ENCODE data around the gene ANKFN1. TPM values are rescaled to one million over a fixed set of nuclear protein-coding genes. Genes with fewer than 3 reads are reported as not detected.
"Not testable (repeated sequence)": the region's sequence is repeated elsewhere in the genome, so short reads cannot be mapped to it uniquely, and the experiment has no call there.

Gene ANKFN1
- total and polyA plus RNA-seq, 3 donors from 2014 or later = 3.7 to 11.4 (median 5.1) TPM

DNA sequence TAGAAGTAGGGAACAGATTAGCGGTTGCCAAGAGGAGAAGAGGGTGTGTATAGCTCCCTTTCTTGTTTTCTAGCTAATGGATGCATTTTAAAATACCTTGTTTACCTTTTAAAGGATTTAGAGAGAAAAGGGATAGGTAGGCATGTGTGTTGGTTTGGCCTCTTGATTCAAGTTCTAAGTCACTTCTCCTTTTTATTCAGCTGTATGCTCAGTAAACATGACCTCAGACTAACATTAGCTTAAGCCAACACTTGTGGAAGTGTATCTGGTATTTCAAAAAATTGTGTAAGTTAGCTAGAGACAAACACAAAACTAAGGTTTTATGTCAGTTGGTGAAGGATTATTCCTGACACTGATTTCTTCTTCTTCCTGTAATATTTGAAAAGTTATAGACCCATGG is 236.1 kb downstream of the ANKFN1 start:
- Histone ChIP-seq H3K27ac (no peak overlapping the region), H3K4me3 (no peak overlapping the region), H3K27me3 (no peaks in the 10 kb centered on the region), H3K9me3 (no peaks in the 10 kb centered on the region), H3K36me3 (ENCODE audit: low read depth, missing control alignments) (no peaks in the 10 kb centered on the region), H3K4me1 (no peaks in the 10 kb centered on the region)
- intact Hi-C loops (cut with DNase I; ENCODE audit: low total_unique reads) = no loop called here
- WGBS, 2 donors = 97 to 100% methylated on average over 1 of the region's 1 CpG
- no peak for DNase-seq
- TF ChIP-seq POLR2A (IDR thresholded peaks at IDR 0.05) = no peak
- TF ChIP-seq, protein P1, sequence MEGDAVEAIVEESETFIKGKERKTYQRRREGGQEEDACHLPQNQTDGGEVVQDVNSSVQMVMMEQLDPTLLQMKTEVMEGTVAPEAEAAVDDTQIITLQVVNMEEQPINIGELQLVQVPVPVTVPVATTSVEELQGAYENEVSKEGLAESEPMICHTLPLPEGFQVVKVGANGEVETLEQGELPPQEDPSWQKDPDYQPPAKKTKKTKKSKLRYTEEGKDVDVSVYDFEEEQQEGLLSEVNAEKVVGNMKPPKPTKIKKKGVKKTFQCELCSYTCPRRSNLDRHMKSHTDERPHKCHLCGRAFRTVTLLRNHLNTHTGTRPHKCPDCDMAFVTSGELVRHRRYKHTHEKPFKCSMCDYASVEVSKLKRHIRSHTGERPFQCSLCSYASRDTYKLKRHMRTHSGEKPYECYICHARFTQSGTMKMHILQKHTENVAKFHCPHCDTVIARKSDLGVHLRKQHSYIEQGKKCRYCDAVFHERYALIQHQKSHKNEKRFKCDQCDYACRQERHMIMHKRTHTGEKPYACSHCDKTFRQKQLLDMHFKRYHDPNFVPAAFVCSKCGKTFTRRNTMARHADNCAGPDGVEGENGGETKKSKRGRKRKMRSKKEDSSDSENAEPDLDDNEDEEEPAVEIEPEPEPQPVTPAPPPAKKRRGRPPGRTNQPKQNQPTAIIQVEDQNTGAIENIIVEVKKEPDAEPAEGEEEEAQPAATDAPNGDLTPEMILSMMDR (IDR thresholded peaks at IDR 0.05) = no peak

DNA sequence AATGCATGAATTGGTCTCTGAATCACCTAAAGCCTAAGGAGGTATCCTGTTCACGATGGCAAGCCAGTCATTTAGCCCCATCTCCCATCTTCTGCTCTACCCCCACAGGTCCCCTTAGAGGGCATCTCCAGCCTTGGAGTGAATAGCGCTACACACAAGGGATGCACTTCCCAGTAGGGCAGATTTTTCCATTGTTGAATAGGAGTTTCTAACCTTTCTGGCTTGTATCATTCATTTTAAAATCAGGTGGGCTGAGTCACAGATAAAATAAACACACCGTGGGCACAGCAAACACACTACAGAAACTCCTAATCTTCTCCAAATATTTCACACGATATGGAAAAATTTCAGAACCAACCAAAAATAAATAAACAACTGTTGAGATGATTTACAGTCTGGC is 239.0 kb downstream of the ANKFN1 start:
- intact Hi-C loops (cut with DNase I; ENCODE audit: low total_unique reads) = no loop called here
- 63 to 82% methylated on average over 4 of the region's 4 CpGs for WGBS, 2 donors
- Histone ChIP-seq H3K4me1 (no peaks in the 10 kb centered on the region), H3K9me3 (no peaks in the 10 kb centered on the region), H3K27ac (no peak overlapping the region), H3K27me3 (no peaks in the 10 kb centered on the region), H3K36me3 (ENCODE audit: low read depth, missing control alignments) (no peaks in the 10 kb centered on the region), H3K4me3 (no peak overlapping the region)
- TF ChIP-seq POLR2A (IDR thresholded peaks at IDR 0.05) = no peak
- TF ChIP-seq, protein P1 (IDR thresholded peaks at IDR 0.05) = no peak
- DNase-seq = no peak

DNA sequence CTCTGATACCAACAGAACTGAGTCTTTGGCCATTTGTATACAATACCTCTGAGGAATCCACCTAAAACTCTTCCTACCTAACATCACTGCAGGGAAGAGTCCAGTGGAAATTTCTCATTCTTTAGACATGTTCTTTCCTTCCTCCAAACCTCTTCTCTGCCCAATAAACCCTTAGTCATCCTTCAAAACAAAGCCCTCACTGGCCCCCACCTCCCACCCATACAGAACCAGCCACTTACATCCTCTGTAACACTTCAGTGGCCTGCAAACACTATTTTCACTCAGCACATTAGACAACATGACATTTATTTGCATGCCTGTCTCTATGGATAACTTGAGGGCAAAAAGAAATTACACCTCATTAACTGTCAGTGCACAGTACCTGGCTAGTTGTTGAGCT is 239.9 kb downstream of the ANKFN1 start:
- DNase-seq = no peak
- Histone ChIP-seq H3K27ac (no peak overlapping the region), H3K27me3 (no peaks in the 10 kb centered on the region), H3K36me3 (ENCODE audit: low read depth, missing control alignments) (no peaks in the 10 kb centered on the region), H3K4me3 (no peak overlapping the region), H3K4me1 (no peaks in the 10 kb centered on the region), H3K9me3 (no peaks in the 10 kb centered on the region)
- intact Hi-C loops (cut with DNase I; ENCODE audit: low total_unique reads) = no loop called here
- no peak for TF ChIP-seq POLR2A (IDR thresholded peaks at IDR 0.05)

DNA sequence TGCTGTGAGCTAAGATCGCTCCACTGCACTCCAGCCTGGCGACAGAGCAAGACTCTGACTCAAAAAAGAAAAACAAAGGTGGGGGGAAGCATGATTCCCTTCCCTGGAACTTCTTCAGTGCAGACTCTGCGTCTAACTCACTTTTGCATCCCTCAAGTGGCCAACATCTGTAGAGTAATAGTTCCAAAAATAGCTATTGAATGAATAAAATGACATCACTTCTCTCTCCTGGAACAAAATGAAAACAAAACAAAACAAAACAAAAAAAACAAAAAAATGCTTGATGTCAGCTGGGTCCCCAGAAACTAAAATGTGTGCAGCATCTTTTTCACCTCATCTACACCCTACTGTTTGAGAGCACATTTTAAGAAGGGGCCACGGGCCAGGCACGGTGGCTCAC is 242.5 kb downstream of the ANKFN1 start:
- intact Hi-C loops (cut with DNase I; ENCODE audit: low total_unique reads) = no loop called here
- WGBS, 2 donors = 86 to 93% methylated on average over 5 of the region's 5 CpGs

DNA sequence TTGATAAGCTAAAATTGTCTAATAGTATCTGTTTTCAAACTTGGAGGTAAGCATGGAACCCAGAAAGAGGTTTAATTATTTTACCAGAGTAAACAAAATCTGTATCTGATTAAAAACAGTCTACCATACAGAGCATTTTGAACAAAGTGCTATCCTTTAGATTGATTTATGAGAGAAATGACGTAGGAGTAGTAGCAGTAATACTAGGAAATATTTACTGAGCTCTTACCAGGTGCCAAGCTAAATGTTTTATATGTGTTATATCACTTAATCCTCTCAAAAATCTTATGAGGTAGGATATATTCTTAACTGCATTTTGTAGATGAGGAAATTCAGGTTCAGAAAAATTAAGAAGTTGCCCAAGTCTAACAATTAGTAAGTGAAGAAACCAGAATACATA is 253.8 kb downstream of the ANKFN1 start:
- Histone ChIP-seq H3K27ac (no peak overlapping the region), H3K36me3 (ENCODE audit: low read depth, missing control alignments) (no peaks in the 10 kb centered on the region), H3K4me3 (no peak overlapping the region), H3K9me3 (no peaks in the 10 kb centered on the region), H3K27me3 (no peaks in the 10 kb centered on the region), H3K4me1 (no peaks in the 10 kb centered on the region)
- intact Hi-C loops (cut with DNase I; ENCODE audit: low total_unique reads) = no loop called here
- 72 to 76% methylated on average over 1 of the region's 1 CpG for WGBS, 2 donors
- TF ChIP-seq, protein P1 (IDR thresholded peaks at IDR 0.05) = no peak
- no peak for TF ChIP-seq POLR2A (IDR thresholded peaks at IDR 0.05)
- DNase-seq = no peak

More for the DNA sequence above, 242.5 kb downstream of the ANKFN1 start:
- TF ChIP-seq, protein P1 (IDR thresholded peaks at IDR 0.05) = no peak
- no peak for TF ChIP-seq POLR2A (IDR thresholded peaks at IDR 0.05)
- H3K4me3 ChIP-seq = no peak overlapping the region
- no peak overlapping the region for H3K27ac ChIP-seq
- no peaks in the 10 kb centered on the region for H3K4me1 ChIP-seq
- no peaks in the 10 kb centered on the region for H3K9me3 ChIP-seq
- H3K36me3 ChIP-seq (ENCODE audit: low read depth, missing control alignments) = no peaks in the 10 kb centered on the region
- H3K27me3 ChIP-seq = no peaks in the 10 kb centered on the region
- no peak for DNase-seq

DNA sequence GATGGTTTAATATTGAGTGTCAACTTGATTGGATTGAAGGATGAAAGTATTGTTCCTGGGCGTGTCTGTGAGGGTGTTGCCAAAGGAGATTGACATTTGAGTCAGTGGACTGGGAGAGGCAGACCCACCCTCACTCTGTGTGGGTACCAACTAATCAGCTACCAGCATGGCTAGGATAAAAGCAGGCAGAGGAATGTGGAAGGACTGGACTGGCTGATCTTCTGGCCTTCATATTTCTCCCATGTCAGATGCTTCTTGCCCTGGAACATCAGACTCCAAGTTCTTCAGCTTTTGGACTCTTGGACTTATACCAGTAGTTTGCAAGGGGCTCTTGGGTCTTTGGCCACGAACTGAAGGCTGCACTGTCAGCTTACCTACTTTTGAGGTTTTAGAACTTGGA is 259.1 kb downstream of the ANKFN1 start:
- H3K36me3 ChIP-seq (ENCODE audit: low read depth, missing control alignments); H3K4me3 ChIP-seq; intact Hi-C loops (cut with DNase I; ENCODE audit: low total_unique reads); H3K27ac ChIP-seq; H3K9me3 ChIP-seq; H3K27me3 ChIP-seq; H3K4me1 ChIP-seq; DNase-seq: not testable (repeated sequence)
- 76 to 87% methylated on average over 2 of the region's 2 CpGs for WGBS, 2 donors
